Activated CD4-positive, alpha-beta T cell treated with anti-CD3 and anti-CD28 coated beads for 24 hours (primary cell): Measurements from ENCODE around the gene GCK.

ENCODE experiments used
- DNase-seq, 2 donors: peaks; one replicate each; pipeline ENCODE4 v3.0.0-alpha.2; 2020; ENCODE audit warnings: low read depth in 2 of 2

GCK gene

DNA sequence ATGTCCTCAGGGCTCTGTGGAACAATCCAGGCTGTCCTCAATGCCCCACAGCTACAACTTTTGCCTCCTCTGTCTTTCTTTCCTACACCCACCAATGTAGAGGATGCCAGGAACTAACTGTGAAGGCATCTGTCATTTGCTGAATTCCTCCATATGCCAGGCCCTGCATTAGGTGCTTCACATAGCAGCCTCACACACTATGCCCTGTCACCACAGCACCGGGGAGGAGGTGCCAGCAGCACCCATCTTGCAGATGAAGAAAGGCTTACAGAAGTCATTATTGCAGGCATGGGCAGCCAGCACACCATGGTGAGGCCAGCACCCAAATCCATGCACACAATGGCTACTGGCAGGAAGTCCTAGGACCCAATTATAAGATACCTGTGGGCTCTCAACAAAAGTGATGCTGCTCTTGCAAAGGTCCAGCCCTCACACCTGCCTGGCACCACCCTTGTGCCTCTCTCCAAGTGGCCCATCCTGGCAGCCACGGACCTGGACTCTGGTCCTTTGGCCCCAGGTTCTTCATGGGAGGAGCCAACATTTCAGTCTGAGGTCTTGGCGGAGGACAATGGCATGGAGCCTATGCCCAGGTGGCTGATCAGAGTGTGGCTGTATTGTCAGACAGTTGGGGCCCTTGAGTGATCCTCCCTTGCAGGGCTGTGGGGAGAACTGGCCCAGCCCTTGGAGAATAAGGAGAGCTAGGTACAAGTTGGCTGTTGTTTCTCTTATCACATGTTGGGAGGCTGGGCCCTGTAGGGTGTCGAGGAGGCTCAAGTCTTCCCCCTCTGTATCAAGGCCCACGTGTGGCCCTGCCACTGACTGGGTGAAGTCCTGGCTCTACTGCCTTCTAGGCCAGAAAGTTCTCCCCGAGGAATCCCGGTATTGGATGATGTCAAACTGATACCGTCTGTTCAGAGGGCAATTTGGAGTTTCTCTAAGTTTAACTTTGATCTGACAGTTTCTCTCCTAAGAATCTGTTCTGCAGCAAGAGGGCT is 33.8 kb downstream of the GCK start:
- no peak for DNase-seq

DNA sequence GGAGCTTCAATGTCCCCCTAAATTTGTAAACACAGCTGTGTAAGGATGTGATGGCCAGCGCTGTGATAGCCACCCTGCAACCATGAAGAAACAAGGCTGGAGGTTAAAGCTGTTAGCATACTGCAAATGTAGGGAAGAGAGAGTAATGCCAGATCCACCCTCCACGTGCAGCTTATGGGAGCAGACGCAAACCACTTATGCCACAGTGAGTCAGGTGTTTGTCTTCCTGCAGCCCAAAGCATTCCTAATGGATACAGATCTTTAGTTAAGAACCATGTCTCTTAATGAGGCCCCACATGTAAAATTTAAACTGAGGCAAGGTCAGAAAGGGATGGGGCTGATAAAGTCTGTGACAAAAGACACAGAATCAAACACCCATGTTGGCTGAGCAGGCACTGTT is 34.5 kb downstream of the GCK start:
- no peak for DNase-seq

DNA sequence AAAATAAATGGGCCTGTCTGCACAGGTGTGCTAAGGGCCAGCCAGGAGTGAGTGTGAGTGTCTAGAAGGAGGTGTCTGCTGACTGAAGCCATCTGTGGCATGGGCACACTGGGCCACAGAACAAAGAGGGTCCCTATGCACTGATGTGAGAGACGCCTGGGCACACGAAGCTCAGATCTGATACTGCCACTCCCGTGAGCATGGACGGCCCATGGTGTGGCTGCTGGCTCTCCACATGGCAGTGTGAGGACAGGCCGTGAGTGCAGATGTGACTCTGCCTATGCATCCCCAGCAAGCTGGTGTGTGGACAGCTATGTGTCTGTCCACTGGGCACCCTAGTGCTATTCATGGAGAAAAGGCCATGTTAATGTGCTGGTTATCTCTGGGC is 35.3 kb downstream of the GCK start:
- no peak for DNase-seq

DNA sequence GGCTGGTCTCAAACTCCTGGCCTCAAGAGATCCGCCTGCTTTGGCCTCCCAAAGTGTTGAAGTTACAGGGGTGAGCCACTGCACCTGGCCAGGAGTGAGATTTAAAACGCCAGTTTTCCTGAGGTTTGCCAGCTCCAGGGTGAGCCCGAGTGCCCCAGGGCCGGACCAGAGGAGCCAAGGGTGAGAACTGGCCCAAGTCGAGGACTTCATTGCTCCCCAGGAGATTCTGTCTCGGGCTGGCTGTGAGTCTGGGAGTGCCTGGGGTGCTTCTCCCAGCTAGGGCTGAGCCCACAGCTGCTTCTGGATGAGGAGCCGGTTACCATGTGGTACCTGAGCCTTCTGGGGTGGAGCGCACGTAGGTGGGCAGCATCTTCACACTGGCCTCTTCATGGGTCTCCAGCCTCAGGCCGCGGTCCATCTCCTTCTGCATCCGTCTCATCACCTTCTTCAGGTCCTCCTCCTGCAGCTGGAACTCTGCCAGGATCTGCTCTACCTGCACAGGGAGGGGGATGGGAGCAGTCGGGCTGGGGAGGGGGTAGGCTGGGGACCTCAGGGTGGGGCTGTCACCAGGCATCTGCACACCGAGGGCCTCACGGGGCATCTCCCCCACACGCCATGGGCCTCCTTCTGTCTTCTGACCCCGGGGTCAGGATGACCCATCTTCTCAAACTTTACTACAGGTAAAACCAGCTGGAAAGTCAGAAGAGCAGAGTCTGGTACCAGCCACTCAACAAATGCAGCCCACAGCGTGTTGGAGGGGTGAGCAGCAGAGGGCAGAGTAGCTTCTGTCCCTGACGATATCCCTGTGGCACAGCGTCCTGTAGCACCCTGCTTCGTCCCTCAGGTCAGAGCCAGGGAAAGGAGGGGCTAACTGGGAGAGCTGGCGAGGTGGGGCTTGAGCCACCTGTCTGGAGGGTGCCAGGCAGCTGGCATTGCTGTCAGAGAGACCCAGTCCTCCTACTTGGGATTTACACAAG is 36.0 kb downstream of the GCK start:
- no peak for DNase-seq

DNA sequence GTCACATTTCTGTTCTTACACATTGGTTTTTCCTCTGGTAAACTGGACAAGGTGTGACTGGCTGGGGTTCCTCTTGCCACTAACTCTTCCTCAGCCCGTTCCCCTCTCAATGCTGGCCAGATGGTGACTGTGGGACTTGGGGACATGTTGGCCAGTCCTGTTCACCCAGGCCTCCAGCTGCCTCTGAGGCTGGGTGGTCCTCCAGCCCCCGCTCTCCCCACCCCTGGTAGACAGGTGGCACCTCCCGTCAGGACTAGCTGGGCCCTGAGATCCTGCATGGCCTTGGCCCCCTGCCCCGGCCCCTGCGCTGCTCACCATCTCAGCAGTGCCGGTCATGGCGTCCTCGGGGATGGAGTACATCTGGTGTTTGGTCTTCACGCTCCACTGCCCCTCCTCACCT is 37.3 kb downstream of the GCK start:
- DNase-seq = no peak

DNA sequence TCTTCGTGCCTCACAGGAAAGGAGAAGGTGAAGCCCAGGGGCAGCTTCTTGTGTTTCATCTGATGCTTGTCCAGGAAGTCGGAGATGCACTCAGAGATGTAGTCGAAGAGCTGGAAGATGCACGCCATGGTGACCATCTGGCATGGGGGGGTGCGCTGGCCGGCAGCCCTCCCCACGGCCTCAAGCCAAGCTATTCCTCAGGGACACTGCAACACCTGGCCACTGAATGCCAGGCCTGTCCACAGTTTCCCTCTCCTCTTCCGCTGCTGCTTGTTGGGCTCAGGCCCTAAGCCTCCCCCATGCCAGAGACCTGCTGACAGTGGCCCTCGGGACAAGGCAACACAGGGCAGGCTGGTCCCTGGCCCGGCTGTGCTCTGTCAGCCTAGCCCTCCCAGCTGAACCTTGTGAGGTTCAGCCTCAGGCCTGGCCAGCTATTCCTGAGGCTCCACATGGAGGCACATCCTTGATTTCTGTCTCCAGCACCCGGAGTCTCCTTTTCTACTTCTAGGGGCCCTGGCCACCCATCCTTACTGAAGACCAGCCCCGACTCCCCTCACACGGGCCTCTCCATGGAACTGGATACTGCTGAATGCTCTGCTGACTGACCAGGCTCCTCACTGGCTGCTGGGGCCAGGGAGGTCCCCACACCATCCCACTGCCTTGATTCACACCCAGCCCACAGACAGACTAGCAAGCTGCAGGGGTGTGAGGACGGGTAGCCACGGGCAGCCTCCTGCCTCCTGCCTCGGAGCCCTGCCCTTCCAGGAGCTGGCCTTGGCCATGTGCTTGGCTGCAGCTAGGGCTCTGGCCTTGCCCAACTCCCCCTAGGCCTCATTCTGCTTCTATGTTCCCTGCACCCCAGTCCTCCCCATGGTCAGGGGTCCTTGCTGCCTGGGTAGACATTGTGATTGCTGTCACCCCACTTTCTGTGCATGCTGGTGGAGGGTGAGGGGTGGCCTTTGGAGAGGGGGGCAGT is 38.0 kb downstream of the GCK start:
- DNase-seq = no peak

DNA sequence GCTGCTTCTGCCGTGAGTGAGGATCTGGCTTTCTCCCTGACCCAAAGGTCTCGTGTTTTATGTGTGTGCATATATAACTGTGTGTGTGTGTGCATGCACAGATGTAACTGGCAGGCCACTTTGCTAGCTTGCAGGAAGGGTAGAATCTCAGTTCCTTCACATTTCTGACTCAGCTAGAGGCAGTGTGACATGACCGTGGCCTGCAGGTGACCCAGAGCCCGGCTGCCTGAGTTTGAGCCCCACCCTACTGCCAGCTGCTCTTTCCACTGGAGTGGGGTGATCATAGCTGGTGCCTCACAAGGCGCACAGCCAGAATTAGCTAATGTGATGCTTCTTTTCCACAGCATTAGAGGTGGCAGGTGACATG is 38.8 kb downstream of the GCK start:
- DNase-seq = no peak

DNA sequence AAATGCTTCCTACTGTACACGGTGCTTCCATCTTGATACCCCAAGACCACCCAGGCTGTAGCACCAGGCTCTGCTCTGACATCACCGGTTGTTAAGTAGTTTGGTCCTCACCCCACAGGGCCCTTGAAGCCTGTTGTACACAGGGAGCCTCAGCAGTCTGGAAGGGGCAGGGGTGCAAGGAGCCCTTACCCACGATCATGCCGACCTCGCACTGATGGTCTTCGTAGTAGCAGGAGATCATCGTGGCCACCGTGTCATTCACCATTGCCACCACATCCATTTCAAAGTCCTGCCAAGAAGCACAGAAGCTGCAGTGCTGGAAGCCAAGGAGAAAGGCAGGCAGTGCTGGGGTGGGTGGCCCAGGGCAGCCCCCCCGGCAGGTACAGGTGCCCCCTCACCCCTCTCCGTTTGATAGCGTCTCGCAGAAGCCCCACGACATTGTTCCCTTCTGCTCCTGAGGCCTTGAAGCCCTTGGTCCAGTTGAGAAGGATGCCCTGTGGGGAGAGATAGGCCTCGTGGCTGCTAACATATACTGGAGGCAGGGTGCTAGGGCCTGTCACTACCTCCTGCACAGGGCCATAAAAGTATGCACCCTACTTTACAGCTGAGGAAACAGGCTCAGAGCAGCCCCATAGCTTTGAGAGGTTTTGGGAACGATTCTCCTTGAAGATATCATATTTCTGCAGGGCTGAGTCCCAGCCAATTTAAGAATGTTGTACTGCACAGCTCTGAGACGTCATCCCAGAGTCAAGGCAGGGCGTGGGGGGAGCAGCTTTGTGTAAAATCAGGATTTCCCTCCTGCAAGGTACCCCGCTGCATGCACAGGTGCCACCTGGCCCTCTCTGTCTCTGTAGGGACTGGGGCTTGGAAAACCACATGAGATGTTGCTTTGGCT is 39.4 kb downstream of the GCK start:
- DNase-seq = no peak

DNA sequence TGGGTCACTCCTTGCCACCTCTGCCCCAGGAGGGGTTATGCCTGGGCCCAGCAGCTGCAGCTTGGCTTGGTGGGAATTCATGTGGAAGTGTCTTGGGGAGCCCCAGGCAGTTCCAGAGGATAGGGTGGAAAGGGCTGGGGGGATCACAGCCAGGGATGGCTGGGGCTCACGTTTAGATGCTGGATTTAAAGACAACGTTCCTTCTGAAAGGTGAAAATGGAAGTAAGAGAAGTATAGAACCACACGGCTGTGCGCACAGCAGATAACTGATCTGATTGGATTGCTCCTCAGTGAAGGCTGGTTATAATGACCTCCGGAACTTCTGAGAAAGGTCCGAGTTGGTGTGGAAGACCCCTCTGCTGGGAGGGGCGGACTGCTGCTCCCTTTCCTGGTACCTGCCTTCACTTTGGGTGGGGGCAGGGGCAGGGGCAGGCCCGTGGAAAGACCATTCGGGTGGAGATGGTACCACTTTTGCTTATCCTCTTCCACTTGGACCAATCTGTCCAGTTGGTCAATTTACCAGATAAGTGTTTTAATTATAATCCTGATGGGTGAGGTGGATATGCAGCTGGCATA is 40.2 kb downstream of the GCK start:
- no peak for DNase-seq

DNA sequence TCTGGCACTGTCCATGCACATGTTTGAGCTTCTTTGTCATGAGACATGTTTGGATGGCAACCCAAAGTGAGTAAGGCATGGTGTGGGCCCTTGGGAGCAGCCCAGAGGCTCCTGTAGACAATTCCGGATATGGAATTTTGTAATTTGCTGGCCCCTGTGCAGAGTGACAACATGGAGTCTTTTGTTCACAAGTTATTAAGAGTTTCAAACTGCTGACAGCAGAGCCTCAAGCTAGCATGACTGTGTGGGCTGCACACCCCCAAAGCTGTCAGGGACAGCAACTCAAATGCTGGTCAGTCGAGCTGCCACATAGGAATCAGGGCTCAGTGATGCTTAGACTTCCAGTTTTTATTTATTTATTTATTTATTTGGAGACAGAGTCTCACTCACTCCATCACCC is 41.1 kb downstream of the GCK start:
- DNase-seq = no peak

DNA sequence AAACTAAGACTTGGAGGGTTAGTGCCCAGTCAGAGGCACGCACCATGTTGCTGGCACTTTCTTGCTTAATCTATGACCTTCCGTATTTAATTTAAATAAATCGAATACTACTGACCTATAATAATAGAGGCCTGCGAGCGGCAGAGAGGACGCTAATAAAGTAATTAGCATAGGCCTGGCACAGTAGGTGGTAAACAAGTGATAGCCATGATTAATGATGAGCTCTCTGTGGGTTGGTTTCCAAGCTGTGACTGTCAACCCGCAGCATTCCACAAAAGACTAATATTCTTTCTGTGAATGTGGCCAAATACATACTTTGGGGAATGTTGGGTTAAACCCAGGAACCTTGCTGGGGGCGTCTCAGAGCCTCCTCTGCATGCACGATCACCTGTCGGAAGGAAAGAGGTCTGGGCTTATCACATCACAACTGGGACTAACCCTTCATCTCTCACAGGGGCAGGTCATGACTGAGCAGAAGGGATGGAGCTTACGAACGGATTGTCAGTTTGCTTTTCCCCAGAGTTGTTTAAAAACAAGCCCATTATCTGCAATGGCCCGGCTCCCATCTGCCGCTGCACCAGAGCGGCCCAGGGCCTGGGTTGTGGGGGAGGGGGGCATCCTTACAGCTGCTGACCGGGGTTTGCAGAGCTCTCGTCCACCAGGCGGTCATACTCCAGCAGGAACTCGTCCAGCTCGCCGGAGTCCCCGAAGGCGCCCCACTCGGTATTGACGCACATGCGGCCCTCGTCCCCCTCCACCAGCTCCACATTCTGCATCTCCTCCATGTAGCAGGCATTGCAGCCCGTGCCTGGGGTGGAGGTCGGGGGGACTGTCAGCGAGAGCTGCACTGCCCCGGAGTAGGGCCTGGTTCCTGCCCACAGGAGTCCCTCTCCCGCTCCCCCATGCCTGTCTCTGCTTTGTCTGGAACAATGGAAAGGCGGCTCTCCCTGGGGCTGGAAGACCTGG is 41.9 kb downstream of the GCK start:
- no peak for DNase-seq

DNA sequence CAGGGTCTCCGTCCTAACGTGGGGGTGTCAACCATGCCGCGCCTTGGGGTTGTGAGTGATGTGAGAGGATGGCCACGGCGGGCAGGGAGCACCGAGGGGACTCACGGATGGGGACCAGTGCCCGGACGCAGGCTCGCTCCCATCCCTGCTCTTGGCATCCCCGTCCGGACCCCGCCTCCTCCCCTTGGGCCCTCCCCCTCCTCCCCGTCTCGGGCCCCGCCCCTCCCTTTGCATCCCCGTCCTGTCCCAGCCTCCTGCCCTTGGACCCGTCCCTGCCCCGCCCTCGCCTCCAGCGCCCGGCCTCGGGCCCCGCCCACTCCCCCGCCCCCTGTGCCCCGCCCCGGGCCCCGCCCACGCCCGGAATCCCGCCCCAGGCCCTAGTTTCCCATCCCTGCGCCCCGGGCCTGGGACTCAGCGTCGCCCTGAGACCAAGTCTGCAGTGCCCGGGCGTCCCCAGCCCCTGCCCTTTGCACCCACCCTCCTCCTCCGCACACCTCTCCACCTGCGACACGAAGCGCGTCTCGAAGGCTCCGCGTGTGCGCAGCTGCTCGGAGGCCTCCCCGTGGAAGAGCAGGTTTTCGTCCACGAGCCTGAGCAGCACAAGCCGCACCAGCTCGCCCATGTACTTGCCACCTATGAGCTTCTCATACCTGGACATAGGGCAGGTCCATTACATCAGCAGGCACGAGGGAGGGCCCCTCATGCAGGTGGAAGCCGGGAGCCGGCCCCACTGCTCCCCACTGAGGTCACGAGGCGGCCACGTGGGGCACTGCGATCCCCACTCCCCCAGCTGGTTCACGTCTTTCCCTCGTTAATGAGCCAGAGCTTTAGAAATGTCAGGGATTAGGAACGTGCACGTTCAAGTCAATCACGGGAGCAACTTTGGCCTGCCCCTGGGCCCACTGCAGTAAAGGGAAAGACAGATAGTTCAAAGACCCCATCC is 43.0 kb downstream of the GCK start:
- peak; percentile 62 to 66 for DNase-seq

DNA sequence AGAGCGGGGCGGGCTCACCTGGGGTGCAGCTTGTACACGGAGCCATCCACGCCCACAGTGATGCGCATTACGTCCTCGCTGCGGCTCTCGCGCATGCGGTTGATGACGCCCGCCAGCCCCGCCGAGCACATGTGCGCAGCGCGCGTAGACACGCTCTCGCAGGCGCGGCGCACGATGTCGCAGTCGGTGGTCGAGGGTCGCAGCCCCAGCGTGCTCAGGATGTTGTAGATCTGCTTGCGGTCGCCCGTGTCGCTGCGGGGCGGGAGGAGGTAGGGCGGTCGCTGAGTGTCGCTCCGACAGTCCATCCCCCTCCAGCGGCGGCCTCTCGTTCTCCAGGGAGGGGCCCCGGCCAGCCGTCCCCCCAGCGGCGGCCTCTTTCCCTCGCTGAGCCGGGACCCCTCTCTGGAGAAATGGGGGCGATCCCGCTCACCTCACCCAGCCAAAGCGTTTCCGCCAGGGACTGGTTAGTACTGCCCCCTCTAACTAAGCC is 43.7 kb downstream of the GCK start:
- peak; percentile 30 for DNase-seq

DNA sequence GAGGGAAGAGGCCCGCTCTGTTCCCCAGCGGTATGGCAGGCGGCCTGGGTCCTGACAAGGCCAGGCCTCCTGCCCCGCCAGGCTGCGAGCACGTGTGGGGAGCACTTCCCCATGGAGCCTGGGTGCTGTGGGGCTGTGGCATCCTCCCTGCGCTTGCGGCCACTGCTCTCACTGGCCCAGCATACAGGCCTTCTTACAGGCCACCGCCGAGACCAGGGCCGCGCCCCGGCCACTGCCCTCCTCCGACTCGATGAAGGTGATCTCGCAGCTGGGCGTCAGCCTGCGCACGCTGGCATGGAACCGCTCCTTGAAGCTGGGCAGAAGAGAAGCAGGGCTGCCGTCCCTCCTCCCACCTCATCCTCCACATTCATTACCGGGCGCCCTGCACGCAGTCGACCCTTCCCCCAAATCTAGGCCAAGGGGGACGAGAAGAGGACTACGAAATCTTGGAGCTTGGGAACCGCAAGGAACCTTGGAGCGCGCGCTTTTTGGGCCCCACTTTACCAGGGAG is 44.2 kb downstream of the GCK start:
- DNase-seq = no peak

DNA sequence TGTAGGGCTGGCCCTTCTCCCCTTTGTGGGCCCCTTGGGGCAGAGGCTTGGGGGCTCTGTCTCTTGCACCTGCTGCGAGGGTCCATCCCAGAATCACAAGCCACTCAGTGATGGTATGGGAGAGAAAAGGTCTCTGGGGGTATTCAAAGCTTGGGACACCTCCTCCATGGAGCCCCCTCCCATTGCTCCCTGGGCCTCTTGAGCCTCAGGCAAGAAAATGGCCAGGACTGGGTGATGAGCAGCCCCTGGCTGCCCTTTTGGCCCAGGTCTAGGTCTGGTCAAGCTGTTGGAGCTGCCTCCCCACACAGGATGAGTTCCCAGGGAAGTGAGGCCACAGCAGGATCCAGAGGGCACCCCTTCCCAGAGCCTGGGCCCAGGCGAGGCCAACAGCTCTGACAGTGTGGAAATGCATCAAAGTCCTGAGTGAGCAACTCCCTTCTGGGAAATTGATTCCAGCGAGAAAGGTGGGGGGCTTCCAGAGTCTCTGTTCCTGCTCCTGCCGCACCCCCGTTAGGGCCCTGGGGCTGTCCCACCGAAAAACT is 44.7 kb downstream of the GCK start:
- DNase-seq = no peak

DNA sequence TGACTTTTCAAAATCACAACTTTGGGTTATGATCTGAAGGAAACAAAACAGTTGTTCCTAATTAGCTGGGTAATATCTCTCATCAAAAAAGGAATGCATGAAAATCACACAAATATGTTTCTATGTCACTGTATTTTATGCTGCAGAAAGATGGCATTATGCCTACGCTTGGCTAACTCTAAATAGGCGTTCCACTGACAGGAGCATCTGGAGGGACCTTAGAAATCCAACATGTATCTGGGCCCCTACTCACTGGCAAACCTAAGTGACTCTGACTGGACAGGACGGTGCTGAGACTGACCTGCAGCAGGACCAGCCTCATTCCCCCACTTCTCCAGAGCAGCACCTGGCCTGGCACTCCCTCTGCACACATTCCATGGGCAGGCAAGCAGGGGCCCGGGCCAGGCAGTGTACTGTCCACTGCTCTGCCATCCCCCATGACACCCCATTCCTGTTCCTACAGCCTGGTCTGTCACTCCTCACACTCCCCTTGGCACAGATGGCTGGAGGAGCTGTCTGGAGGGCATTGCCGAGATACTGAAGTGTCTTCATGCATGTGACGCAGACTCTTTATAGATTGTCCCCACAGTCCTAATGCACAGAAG is 45.5 kb downstream of the GCK start:
- no peak for DNase-seq

DNA sequence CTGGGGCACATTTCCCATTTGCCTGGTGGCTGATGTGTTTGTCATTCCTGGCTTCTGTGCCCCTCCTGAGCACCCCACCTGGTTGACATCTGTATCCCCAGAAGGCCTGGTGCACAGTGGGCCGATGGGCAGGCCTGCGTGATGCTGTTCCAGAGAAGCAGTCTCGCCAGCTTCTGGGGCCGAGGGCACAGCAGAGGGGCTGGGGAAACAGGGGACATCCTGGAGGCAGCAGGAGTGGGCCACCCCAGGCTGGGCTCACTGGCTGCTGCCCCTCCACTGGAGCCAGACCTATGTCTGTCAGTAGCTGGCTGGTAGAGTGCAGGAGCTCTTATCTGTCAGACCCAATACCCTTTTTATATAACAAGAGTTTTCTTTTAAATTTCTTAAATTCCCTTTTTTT is 47.2 kb downstream of the GCK start:
- DNase-seq = no peak
